H9 (cell line): ENCODE results near the gene FSD1. TPM values are rescaled to one million over a fixed set of nuclear protein-coding genes. Genes with fewer than 3 reads are reported as not detected.
A peak's percentile ranks its signal among the peaks of the same experiment; 100 is the strongest.

ENCODE experiments used
- DNase-seq: peaks from one replicate; pipeline ENCODE4 v3.0.0-alpha.2; 2017
- H2AFZ ChIP-seq: one replicate; pipeline ENCODE4 v1.6.1; 2013; ENCODE audit warnings: mild to moderate bottlenecking, low read length, control low read depth, moderate library complexity
- H2AK5ac ChIP-seq: 2 replicates; pipeline ENCODE4 v1.6.1; 2013; ENCODE audit warnings: low read length, control low read depth, mixed read lengths; ENCODE audit not compliant: insufficient read length
- H2BK120ac ChIP-seq: one replicate; pipeline ENCODE4 v1.6.1; 2013; ENCODE audit warnings: low read depth, mild to moderate bottlenecking, low read length, control low read depth, inconsistent platforms; ENCODE audit not compliant: poor library complexity, severe bottlenecking
- H2BK12ac ChIP-seq: 2 replicates; pipeline ENCODE4 v1.6.1; 2013; ENCODE audit warnings: low read length, control low read depth, mixed read lengths, low read depth; ENCODE audit not compliant: insufficient read length
- H2BK15ac ChIP-seq: 2 replicates; pipeline ENCODE4 v1.6.1; 2013; ENCODE audit warnings: low read depth, low read length, control low read depth
- H2BK20ac ChIP-seq: one replicate; pipeline ENCODE4 v1.6.1; 2013; ENCODE audit warnings: low read depth, mild to moderate bottlenecking, low read length, control low read depth, inconsistent platforms; ENCODE audit not compliant: poor library complexity, severe bottlenecking
- H2BK5ac ChIP-seq: 2 replicates; pipeline ENCODE4 v1.6.1; 2013; ENCODE audit warnings: low read length, control low read depth, mixed read lengths; ENCODE audit not compliant: insufficient read length
- H3K14ac ChIP-seq: 2 replicates; pipeline ENCODE4 v1.6.1; 2013; ENCODE audit warnings: low read length, control low read depth; ENCODE audit not compliant: insufficient read depth
- H3K18ac ChIP-seq: 2 replicates; pipeline ENCODE4 v1.6.1; 2013; ENCODE audit warnings: low read depth, mild to moderate bottlenecking, mixed read lengths, low read length, control low read depth; ENCODE audit not compliant: insufficient read length
- H3K23ac ChIP-seq: 2 replicates; pipeline ENCODE4 v1.6.1; 2013; ENCODE audit warnings: low read length, control low read depth, mixed read lengths, low read depth; ENCODE audit not compliant: insufficient read length
- H3K23me2 ChIP-seq: 2 replicates; pipeline ENCODE4 v1.6.1; 2013; ENCODE audit warnings: low read depth, mild to moderate bottlenecking, mixed read lengths, low read length, control low read depth; ENCODE audit not compliant: insufficient read length, poor library complexity, severe bottlenecking
- H3K27ac ChIP-seq: 2 replicates; pipeline ENCODE4 v1.5.1; 2013; ENCODE audit warnings: low read length, control low read depth, mixed read lengths, low read depth; ENCODE audit not compliant: insufficient read length
- H3K27me3 ChIP-seq: 2 replicates; pipeline ENCODE4 v1.6.1; 2013; ENCODE audit warnings: low read length, control low read depth, inconsistent platforms; ENCODE audit not compliant: insufficient read depth
- H3K4ac ChIP-seq: 2 replicates; pipeline ENCODE4 v1.6.1; 2013; ENCODE audit warnings: low read depth, mild to moderate bottlenecking, control low read depth, inconsistent platforms, low read length, moderate library complexity
- H3K4me1 ChIP-seq: 2 replicates; pipeline ENCODE4 v1.6.1; 2013; ENCODE audit warnings: low read length, control low read depth, inconsistent platforms; ENCODE audit not compliant: insufficient read depth
- H3K4me2 ChIP-seq: 2 replicates; pipeline ENCODE4 v1.6.1; 2013; ENCODE audit warnings: low read length, control low read depth, mixed read lengths; ENCODE audit not compliant: insufficient read length, insufficient read depth
- H3K56ac ChIP-seq: 2 replicates; pipeline ENCODE4 v1.6.1; 2013; ENCODE audit warnings: low read depth, mild to moderate bottlenecking, mixed read lengths, low read length, control low read depth; ENCODE audit not compliant: insufficient read length
- H3K79me1 ChIP-seq: 2 replicates; pipeline ENCODE4 v1.6.1; 2013; ENCODE audit warnings: low read depth, mild to moderate bottlenecking, moderate library complexity, low read length, control low read depth, inconsistent platforms; ENCODE audit not compliant: insufficient read depth, poor library complexity, severe bottlenecking
- H3K79me2 ChIP-seq: 2 replicates; pipeline ENCODE4 v1.6.1; 2013; ENCODE audit warnings: low read length, control low read depth, inconsistent platforms; ENCODE audit not compliant: insufficient read depth
- H3K9ac ChIP-seq: 2 replicates; pipeline ENCODE4 v1.6.1; 2013; ENCODE audit warnings: low read length, control low read depth, mixed read lengths; ENCODE audit not compliant: insufficient read length; ENCODE audit errors: extremely low read depth
- H3K9me3 ChIP-seq: one replicate; pipeline ENCODE4 v1.6.1; 2013; ENCODE audit warnings: low read depth, low read length, inconsistent platforms; ENCODE audit not compliant: control insufficient read depth
- H3T11ph ChIP-seq: one replicate; pipeline ENCODE4 v1.6.1; 2013; ENCODE audit warnings: mild to moderate bottlenecking, low read length, control low read depth, inconsistent platforms
- H4K20me1 ChIP-seq: one replicate; pipeline ENCODE4 v1.6.1; 2013; ENCODE audit not compliant: control insufficient read depth, insufficient read length, insufficient read depth
- H4K5ac ChIP-seq: 2 replicates; pipeline ENCODE4 v1.6.1; 2013; ENCODE audit warnings: low read depth, mild to moderate bottlenecking, mixed read lengths, low read length, control low read depth; ENCODE audit not compliant: insufficient read length
- H4K8ac ChIP-seq: replicated peaks from 2 replicates; pipeline ENCODE4 v1.6.1; 2013; ENCODE audit warnings: low read length, control low read depth, mixed read lengths, low read depth; ENCODE audit not compliant: insufficient read length
- H4K91ac ChIP-seq: 2 replicates; pipeline ENCODE4 v1.6.1; 2013; ENCODE audit warnings: low read depth, mild to moderate bottlenecking, moderate library complexity, mixed read lengths, low read length, control low read depth; ENCODE audit not compliant: insufficient read length
- H3K27ac Mint-ChIP-seq, 3 experiments: 2 replicates in 2 of 3; 3 replicates in 1 of 3; pipeline ENCODE4 v1.8.0; 2020 to 2021; ENCODE audit warnings: mixed read lengths in 3 of 3, mild to moderate bottlenecking in 1 of 3, moderate library complexity in 1 of 3
- H3K27me3 Mint-ChIP-seq: 2 replicates; pipeline ENCODE4 v1.8.0; 2021; ENCODE audit warnings: low read depth, mild to moderate bottlenecking, moderate library complexity, mixed read lengths
- H3K36me3 Mint-ChIP-seq, 3 experiments: 2 replicates in 2 of 3; 3 replicates in 1 of 3; pipeline ENCODE4 v1.8.0; 2020 to 2021; ENCODE audit warnings: low read depth in 3 of 3, mixed read lengths in 3 of 3; ENCODE audit not compliant: insufficient read depth in 1 of 3
- H3K4me1 Mint-ChIP-seq, 2 experiments: 2 replicates each; pipeline ENCODE4 v1.8.0; 2020; ENCODE audit warnings: mixed read lengths in 2 of 2
- H3K4me3 Mint-ChIP-seq, 2 experiments: 2 replicates in 1 of 2; 3 replicates in 1 of 2; pipeline ENCODE4 v1.8.0; 2020 to 2021; ENCODE audit warnings: mild to moderate bottlenecking in 2 of 2, mixed read lengths in 2 of 2, moderate library complexity in 1 of 2
- H3K9me3 Mint-ChIP-seq, 2 experiments: 2 replicates in 1 of 2; 3 replicates in 1 of 2; pipeline ENCODE4 v1.8.0; 2020; ENCODE audit warnings: mild to moderate bottlenecking in 2 of 2, mixed read lengths in 2 of 2, moderate library complexity in 1 of 2
- CTCF ChIP-seq: fragments of 200-600 bp; sonication (generic); conservative IDR thresholded peaks from 3 replicates; pipeline ENCODE4 v1.8.0; 2021; ENCODE audit warnings: antibody characterized with exemption, mild to moderate bottlenecking
- WGBS: extraction: QIAGEN DNeasy Blood & Tissue Kit; methylation state at CpG from one replicate; pipeline ENCODE4 v1.1.7; 2013; ENCODE audit warnings: missing lambda C conversion rate, low lambda C conversion rate, mixed read lengths; ENCODE audit not compliant: insufficient read length; ENCODE audit errors: extremely low coverage; 5-methylcytosine and 5-hydroxymethylcytosine counted together
- total RNA-seq: library from RNA; stranded (reverse); gene quantifications from 2 replicates; pipeline ENCODE4 v1.2.1, GENCODE V29; 2021

The FSD1 gene
- total RNA-seq, 1 experiment from 2014 or later = 53.6 TPM

GRCh38 chr19:4360081-4360569 is 55.7 kb downstream of the FSD1 start:
- Histone ChIP-seq H2BK5ac (no peak overlapping the region), H3K4ac (no peak overlapping the region), H3T11ph (no peak overlapping the region), H3K27ac (no peak overlapping the region), H2BK120ac (no peak overlapping the region), H3K23ac (no peak overlapping the region), H3K9ac (no peak overlapping the region), H2AK5ac (no peak overlapping the region), H4K91ac (no peak overlapping the region), H4K5ac (no peak overlapping the region), H3K27me3 (no peaks in the 10 kb centered on the region), H2BK20ac (no peak overlapping the region), H3K23me2 (no peaks in the 10 kb centered on the region), H3K4me1 (no peaks in the 10 kb centered on the region; the same call in 1 of the 2 replicates), H2BK12ac (no peak overlapping the region), H3K79me1 (no peaks in the 10 kb centered on the region), H3K14ac (no peak overlapping the region), H3K4me2 (no peak overlapping the region), H3K56ac (no peak overlapping the region), H3K18ac (no peak overlapping the region), H2AFZ (no peak overlapping the region), H4K20me1 (no peaks in the 10 kb centered on the region), H2BK15ac (no peak overlapping the region), H3K9me3 (no peaks in the 10 kb centered on the region), H3K79me2 (no peaks in the 10 kb centered on the region), H4K8ac (no peak overlapping the region)
- Mint-ChIP-seq H3K27ac (peak overlapping the region in 1 of 3 experiments; percentile 85; a peak in 2 of 7 replicates), H3K4me3 (no peak overlapping the region; a peak in 1 of 5 replicates), H3K9me3 (no peaks in the 10 kb centered on the region; a peak in 1 of 5 replicates), H3K4me1 (peaks cover 7 to 9% of the 10 kb centered on the region in 2 experiments; a peak in 3 of 4 replicates), H3K36me3 (peaks cover 1 to 36% (median 14%) of the 10 kb centered on the region in 3 experiments; a peak in 5 of 7 replicates), H3K27me3 (peaks cover 4% of the 10 kb centered on the region)
- DNase-seq = no peak
- no CpG with 5 or more reads among the region's 9 CpGs for WGBS
- TF ChIP-seq CTCF = no peak
